Right kidney (tissue), 9 donors: ENCODE measurements around the gene KNL1.

Source experiments
- DNase-seq: peaks from one replicate; pipeline ENCODE4 v3.0.0-alpha.2; 2016
- long read RNA-seq, 8 donors: transcript quantifications; one replicate each; lab custom pipeline, GENCODE V29; 2026

KNL1 gene, protein sequence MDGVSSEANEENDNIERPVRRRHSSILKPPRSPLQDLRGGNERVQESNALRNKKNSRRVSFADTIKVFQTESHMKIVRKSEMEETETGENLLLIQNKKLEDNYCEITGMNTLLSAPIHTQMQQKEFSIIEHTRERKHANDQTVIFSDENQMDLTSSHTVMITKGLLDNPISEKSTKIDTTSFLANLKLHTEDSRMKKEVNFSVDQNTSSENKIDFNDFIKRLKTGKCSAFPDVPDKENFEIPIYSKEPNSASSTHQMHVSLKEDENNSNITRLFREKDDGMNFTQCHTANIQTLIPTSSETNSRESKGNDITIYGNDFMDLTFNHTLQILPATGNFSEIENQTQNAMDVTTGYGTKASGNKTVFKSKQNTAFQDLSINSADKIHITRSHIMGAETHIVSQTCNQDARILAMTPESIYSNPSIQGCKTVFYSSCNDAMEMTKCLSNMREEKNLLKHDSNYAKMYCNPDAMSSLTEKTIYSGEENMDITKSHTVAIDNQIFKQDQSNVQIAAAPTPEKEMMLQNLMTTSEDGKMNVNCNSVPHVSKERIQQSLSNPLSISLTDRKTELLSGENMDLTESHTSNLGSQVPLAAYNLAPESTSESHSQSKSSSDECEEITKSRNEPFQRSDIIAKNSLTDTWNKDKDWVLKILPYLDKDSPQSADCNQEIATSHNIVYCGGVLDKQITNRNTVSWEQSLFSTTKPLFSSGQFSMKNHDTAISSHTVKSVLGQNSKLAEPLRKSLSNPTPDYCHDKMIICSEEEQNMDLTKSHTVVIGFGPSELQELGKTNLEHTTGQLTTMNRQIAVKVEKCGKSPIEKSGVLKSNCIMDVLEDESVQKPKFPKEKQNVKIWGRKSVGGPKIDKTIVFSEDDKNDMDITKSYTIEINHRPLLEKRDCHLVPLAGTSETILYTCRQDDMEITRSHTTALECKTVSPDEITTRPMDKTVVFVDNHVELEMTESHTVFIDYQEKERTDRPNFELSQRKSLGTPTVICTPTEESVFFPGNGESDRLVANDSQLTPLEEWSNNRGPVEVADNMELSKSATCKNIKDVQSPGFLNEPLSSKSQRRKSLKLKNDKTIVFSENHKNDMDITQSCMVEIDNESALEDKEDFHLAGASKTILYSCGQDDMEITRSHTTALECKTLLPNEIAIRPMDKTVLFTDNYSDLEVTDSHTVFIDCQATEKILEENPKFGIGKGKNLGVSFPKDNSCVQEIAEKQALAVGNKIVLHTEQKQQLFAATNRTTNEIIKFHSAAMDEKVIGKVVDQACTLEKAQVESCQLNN (N-terminal part only)
- long read RNA-seq, donor 1, full-length matches to known transcripts = 1 of 1 reads
- long read RNA-seq, donor 1, partial matches to known transcripts = 0 of 1 reads
- long read RNA-seq, donor 1, other reads (novel, unspliced or antisense) = 0 of 1 reads
- long read RNA-seq, donor 2, full-length matches to known transcripts = 1 of 1 reads
- long read RNA-seq, donor 2, partial matches to known transcripts = 0 of 1 reads
- long read RNA-seq, donor 2, other reads (novel, unspliced or antisense) = 0 of 1 reads
- long read RNA-seq, donor 3, full-length matches to known transcripts = 3 of 3 reads
- long read RNA-seq, donor 3, partial matches to known transcripts = 0 of 3 reads
- long read RNA-seq, donor 3, other reads (novel, unspliced or antisense) = 0 of 3 reads
- long read RNA-seq, donor 4, full-length matches to known transcripts = 3 of 3 reads
- long read RNA-seq, donor 4, partial matches to known transcripts = 0 of 3 reads
- long read RNA-seq, donor 4, other reads (novel, unspliced or antisense) = 0 of 3 reads
- long read RNA-seq, donor 5, full-length matches to known transcripts = 2 of 2 reads
- long read RNA-seq, donor 5, partial matches to known transcripts = 0 of 2 reads
- long read RNA-seq, donor 5, other reads (novel, unspliced or antisense) = 0 of 2 reads
- long read RNA-seq, donor 6, full-length matches to known transcripts = 1 of 1 reads
- long read RNA-seq, donor 6, partial matches to known transcripts = 0 of 1 reads
- long read RNA-seq, donor 6, other reads (novel, unspliced or antisense) = 0 of 1 reads
- long read RNA-seq, donor 7 = 0 reads
- long read RNA-seq, donor 8, full-length matches to known transcripts = 2 of 2 reads
- long read RNA-seq, donor 8, partial matches to known transcripts = 0 of 2 reads
- long read RNA-seq, donor 8, other reads (novel, unspliced or antisense) = 0 of 2 reads

DNA sequence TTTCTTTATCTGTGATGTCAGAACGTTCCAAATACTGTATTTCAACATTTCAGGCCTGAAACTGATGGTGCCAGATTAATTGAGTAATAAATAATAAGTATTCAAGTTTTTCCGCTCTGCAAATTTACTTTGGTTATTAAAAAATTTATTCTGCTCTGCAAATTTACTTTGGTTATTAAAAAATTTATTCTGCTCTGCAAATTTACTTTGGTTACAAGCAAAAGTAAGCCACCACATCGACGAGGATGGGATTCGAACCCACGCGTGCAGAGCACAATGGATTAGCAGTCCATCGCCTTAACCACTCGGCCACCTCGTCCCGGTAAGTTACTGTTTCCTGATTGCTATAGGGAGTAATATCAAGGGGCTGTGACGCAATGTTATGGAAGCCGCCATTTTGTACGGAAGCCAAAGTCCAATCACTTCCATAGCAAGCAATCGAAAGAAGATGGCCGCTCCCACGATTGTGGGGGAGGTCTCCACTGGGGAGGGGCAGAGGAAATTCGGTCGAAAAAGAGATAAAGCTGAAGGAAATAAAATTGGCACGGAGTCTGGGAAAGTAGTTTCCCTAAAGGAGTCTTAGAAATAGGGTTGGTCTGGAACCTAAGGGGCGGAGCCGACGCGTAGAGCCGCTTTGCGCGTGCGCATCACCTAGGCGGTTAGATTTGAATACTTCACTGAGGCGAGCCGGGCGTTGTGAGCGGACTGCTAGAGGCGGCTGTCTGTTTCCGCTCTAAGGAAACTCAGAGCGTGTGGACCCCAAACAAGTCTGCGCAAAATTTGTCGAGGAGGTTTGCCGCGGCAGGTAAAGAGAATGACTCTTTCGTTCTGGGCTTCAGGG, at the start of gene KNL1:
Gene KNL1 (plus strand): TSS at position 662 of the 841 bp plus-strand sequence. CDS start 8,683 bp downstream, outside the sequence.
- peak; percentile 99 for DNase-seq

DNA sequence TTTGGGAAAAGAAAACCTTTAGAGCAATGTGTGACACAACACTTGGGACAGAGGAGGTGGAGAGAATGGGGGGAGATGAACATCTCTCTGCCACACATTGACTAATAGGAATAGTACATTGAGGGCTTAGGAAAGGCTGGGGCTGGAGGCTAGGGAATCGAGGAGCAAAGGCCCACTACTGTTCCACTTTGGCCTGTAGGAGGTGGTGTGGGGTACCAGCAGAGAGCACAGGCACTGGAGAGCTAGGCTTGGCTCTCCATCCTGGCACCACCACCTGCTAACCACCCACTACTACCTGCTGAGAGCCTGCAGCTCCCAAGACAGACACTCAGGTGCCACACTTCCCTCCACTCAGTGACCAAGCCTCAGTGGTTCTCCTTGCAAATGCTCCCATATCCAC, 48.6 kb upstream of the KNL1 start:
- DNase-seq = no peak

DNA sequence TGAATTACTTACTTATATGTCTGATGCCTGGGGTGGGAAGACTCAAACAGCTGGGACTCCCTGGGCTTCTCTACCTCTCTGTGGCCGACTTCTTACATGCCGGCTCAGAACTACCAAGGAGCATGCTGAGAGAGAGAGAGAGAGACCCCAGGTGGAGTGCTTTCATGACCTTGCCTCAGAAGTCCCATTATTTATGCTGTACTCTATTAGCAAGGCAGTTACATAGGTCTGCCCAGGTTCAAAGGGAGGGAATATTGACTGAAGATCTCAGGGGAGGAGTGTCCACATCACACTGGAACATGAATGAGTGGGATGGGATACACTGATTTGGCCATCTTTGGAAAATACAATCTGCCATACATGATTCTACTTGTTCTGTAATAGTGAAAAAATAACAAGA, 45.4 kb upstream of the KNL1 start:
- no peak for DNase-seq

DNA sequence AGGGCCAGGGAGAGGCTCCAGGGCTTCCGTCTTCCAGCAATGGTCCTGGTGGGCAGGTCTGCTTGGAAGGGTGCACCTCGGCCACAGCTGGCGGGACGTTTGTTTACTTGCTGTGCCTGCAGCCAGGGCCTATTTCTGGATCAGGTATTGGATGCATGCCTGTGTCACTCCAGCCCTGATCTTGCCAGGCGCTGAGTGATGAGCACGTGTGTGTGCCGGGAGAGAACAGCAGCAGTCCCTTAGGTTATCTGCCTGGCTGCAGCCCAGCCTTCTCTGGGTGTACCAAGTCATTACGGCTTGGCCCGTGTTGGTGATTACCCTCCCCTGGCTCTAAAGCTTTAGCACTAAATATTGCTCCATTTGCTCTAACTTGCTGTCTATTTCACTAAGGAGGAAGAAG, 44.2 kb upstream of the KNL1 start:
- no peak for DNase-seq

DNA sequence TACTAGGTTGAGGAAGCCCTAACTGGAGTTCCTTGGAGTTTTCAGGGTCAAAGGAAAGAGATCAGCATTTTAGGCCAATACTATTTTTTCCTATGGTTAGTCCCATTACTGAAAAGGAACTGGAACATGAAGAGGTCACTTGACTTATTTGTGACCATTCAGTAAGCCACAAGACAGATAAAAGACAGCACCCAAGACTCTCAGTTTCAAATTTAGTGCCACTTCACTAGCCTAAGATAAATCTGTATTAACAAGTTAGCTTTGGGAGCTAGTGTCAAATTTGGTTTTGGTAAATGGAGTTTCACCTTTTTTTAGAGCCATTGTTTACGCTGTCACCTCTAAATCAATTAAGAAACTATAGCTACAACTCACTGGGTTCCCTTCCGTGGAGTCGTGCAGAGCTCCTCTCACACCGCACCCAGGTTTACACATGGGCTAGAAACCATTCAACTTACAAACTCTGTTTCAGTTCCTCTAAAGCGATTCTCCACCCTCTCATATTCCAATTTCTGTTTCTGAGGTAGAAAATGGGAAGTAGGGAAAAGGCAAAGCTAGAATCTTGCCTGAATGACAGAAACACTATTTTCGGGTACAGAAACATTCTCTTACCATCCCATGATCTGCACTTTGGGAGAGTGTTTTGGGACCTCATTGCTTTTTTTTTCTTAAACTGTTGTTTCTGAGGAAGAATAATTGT, 43.6 kb upstream of the KNL1 start:
- no peak for DNase-seq

DNA sequence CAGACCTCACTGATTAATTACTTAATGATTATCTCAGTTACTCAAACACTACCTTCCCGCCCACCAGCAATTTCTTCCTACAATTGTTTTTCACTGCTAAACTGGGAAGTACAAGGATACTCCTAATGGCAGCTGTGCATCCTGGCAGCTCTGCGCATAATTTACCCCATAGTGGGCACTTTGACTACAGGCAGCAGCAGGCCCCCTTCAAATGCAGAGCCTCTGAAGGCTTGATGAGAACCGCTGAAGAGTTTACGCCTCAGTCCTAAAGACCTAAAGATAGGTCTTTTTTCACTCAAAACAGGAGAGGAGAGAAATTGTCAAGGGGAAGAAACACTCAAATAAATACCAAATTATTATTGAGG, 39.9 kb upstream of the KNL1 start:
- no peak for DNase-seq

DNA sequence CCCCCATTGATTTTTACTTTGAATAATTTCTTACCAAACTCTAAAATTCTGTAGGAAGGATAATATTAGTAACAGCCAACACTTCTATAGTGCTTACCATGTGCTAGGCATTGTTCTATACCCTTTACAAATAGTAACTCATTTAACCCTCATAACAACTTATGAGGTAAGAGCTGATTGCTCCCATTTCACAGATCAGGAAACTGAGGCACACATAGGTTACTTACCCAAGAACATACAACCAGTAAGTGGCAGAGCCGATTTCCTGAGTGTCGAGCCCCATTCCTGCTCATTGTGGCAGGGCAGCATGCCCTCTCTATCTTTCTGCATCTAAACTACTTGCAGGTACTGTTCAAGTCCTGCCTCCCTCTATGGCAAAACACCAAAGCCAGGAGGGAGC, 38.2 kb upstream of the KNL1 start:
- DNase-seq = no peak

DNA sequence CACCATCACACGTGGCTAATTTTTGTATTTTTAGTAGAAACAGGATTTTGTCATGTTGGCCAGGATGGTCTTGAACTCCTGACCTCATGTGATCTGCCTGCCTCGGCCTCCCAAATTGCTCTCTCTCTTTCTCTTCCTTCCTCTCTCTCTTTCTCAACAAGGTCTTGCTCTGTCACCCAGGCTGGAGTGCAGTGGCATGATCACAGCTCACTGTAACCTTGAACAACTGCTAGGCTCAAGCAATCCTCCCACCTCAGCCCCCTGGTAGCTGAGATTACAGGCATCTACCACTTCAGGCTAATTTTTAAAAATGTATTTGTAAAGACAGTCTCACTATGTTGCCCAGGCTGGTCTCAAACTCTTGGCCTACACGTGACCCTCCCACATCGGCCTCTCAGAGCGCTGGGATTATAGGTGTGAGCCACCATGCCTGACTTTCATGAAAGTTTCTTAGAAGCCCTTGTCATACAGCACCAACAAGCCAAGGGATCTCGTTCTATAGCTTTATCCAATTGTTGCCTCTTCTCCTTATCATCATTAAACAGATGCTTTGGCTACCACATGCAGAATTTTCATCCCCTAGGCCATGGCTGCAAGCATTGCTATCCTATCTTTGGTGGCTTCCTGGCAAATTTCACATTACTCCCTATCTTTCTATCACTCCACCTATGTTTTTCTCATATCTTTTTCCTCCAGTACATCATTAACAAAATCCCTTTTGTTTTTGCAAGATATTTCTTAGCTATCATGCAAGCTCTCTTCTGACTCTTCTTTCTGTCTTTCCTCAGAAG, 34.9 kb upstream of the KNL1 start:
- DNase-seq = no peak

DNA sequence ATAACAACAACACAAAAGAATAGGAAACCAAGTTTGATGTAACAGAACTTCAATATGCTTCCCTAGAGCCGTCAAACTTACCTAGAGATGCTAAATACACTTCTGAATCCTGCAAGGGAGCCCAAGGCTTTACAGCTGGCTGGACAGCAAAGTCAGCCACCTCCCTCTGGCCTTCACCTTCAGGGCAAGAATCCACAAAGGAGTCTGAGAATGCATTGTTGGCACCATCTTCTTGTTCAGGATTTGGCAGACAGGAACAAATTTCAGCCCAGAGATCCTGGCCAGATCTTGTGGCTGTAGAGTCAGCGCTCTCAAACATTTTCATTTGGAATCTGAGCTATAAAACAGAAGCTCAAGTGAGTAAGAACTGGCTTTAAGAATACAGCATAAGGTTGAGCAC, 31.4 kb upstream of the KNL1 start:
- no peak for DNase-seq

DNA sequence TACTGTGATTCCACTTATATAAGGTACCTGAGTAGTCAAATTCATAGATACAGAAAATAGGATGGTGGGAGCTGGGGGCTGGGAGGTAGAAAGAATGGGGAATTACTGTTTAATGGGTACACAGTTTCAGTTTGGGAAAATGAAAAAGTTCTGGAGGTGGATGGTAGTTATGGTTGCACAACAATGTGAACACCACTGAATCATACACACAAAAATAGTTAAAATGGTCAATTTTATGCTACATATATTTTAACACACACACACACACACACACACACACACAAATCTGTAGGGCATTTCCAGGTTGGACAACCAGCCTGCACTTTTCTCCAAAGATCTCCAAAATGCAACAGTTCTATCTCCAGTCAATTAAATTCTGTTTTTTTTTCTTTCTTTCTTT, 30.6 kb upstream of the KNL1 start:
- no peak for DNase-seq

DNA sequence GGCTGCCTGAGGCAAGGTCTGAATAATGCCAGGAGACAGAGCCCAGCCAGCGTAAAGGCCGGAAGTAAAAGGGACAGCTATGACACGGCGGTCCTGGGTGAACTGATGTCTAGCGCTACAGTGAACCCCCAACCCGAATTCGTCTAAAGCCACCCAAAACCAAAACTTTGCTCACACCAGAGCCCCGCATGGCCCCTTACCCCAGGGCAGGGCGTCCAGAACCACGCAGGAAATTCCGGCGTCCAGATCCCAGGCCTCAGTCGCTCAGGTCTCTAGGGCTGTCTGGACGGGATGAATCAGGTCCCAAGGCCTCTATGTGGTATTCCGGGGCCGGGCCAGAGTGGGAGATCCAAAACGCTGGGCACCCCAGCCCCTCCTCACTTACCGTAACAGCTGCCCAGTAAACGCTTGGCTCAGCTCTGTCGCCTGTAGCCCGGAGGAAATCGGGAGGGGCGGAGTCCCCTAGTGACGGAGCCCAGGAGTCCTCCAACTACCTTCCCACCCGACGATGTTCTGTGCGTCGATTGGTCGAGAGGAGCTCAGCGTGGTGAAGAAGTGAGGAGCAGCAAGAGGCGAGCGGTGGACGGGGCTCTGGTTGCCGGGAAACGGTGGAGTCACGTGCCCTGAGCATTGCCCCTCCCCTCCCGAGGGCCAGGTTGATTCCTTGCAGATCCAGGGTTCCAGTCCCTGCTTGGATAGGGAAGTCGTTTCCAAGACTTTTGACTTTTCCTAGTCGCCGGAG, 29.3 kb upstream of the KNL1 start, which contains the start of gene CCDC32:
Gene CCDC32 (minus strand): TSS at position 452 of the 742 bp plus-strand sequence. CDS start 2,027 bp downstream, outside the sequence.
- peak; percentile 81 for DNase-seq

DNA sequence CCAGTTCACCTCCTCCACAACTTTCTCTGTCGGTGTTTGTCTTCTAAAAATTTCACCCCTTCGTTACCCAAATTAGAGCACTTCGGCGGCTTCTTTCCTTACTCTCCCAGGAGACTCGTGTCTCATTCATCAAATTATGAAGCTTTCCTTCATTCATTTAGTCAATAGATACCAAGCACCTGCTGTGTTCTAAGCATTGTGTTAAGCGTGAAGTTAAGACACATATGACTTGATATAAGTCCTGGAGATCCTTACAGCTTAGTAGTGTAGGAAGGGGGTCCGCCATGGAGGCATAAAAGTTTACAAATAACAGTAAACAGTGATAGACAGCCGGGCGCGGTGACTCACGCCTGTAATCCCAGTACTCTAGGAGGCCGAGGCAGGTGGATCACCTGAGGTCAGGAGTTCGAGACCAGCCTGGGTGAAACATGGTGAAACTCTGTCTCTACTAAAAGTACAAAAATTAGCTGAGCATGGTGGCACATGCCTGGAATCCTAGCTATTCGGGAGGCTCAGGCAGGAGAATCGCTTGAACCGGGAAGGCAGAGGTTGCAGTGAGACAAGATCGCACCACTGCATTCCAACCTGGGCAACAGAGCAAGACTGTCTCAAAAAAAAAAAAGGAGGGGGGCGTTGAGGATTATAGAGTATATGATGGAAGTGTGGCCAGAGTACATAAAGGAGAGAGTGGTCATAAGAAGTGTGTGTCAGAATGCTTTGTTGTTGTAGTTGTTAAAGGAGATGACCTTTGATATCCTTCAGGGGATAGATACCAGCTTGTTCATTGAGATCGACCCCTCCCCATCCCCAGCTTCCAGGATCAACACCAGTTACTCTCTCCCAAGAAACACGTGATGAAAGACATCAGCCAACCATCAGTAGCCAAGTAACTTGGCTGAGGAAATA, 28.5 kb upstream of the KNL1 start:
- no peak for DNase-seq

DNA sequence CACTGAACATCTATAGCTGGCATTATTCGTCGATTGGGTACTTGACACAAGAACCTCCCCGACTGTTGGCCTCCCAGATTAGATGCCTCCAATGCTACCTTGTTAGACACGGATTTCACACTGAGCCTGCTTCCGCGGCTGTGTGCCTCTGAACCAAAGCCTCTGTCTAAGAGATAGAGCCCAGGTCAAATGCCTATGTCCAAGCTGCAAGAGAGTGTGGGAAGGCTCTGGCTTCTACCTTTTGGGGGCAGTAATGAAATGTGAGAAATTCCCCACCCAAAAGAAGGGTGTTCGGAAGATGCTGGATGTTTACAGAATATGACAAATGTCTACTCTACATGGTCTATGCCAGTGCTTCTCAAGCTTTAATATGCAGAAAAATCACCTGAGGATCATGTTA, 26.9 kb upstream of the KNL1 start:
- no peak for DNase-seq

DNA sequence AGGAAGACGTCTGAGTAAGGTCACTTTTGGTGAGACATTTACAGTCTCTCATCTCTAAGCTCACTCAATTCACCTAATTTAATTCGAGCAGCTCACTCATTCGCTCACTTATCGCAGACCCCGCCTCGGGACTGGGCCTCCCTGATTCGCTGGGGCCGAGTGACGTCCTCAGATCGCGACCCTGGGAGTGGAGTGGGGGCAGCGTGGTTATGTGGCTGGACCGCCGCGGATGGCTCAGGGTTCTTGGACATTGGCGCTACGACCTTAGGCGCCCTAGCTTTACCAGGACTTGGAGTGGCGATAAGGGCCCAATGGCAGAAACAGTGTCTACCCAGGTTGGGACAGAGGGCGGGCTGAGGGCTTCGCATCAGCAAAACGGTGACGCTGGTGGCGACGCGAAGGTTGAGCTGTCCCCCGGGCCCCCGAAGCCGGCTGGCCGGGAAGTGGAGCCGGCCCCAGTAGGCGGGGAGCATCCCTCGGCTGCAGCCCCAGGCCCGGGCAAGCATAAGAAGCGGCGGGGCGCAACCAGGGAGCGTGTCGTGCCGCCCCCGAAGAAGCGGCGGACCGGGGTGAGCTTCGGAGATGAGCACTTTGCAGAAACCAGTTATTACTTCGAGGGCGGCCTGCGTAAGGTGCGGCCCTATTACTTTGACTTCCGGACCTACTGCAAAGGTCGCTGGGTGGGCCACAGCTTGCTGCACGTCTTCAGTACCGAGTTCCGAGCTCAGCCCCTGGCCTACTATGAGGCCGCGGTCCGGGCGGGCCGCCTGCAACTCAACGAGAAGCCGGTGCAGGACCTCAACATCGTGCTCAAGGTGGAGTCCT, 24.7 kb upstream of the KNL1 start, which contains the start of gene RPUSD2:
Gene RPUSD2 (plus strand): TSS at position 171 of the 825 bp plus-strand sequence. CDS start 39 bp downstream, at position 210.
- peak; percentile 92 for DNase-seq

DNA sequence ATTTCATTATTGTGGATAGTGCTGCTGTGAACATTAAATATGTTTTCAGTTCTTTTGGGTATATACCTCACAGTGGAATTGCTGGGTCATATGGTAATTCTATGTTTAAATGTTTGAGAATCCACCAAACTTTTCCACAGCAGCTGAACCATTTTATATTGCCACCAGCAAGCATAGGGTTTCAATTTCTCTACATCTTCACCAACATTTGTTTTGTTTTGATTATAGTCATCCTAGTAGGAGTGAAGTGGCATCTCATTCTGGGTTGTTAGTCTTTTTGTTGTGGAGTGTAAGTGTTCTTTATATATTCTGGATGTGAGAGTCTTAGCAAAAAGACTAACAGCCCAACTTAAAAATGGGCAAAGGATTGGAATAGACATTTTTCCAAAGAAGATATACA, 18.9 kb upstream of the KNL1 start:
- DNase-seq = no peak
